CD4-positive, alpha-beta memory T cell (primary cell): ENCODE results near the gene CCDC134. TPM values are rescaled to one million over a fixed set of nuclear protein-coding genes. Genes with fewer than 3 reads are reported as not detected.

Experiments
- CTCF ChIA-PET: fragments of 350-600 bp; sonication (Branson Sonifier 250); formaldehyde crosslinking; loops from one replicate; lab custom pipeline; 2021; ENCODE audit warnings: inconsistent platforms; ENCODE audit not compliant: partially characterized antibody; lab: Charles Lee
- POLR2A ChIA-PET: fragments of 350-600 bp; sonication (Branson Sonifier 250); formaldehyde crosslinking; loops from one replicate; lab custom pipeline; 2021; ENCODE audit not compliant: partially characterized antibody; lab: Charles Lee
- DNase-seq, 5 donors: peaks; one replicate each; pipeline versions ENCODE4 v3.0.0 to v3.0.0-alpha.2; 2020 to 2022; ENCODE audit warnings: mixed read lengths in 1 of 5
- H3K27ac ChIP-seq: one replicate; pipeline ENCODE4 v1.7.0; 2013; ENCODE audit warnings: low read depth, low read length
- H3K27me3 ChIP-seq: 2 replicates; pipeline ENCODE4 v1.7.0; 2013; ENCODE audit warnings: mild to moderate bottlenecking, low read length, moderate library complexity; ENCODE audit not compliant: insufficient read depth
- H3K36me3 ChIP-seq: 2 replicates; pipeline ENCODE4 v1.7.0; 2013; ENCODE audit warnings: mild to moderate bottlenecking, low read length, moderate library complexity; ENCODE audit not compliant: insufficient read depth
- H3K4me1 ChIP-seq: 2 replicates; pipeline ENCODE4 v1.7.0; 2013; ENCODE audit warnings: mild to moderate bottlenecking, low read length, moderate library complexity; ENCODE audit not compliant: insufficient read depth
- H3K4me3 ChIP-seq, 2 donors: one replicate each; pipeline ENCODE4 v1.7.0; 2013; ENCODE audit warnings: low read length in 2 of 2, mild to moderate bottlenecking in 1 of 2
- H3K9me3 ChIP-seq, 2 donors: one replicate each; pipeline ENCODE4 v1.7.0; 2013; ENCODE audit warnings: low read length in 2 of 2, control low read depth in 1 of 2; ENCODE audit not compliant: control insufficient read depth in 1 of 2
- H3K27ac Mint-ChIP-seq, 7 donors: one replicate each; pipeline ENCODE4 v1.8.0; 2020 to 2021; ENCODE audit warnings: mixed read lengths in 7 of 7, mild to moderate bottlenecking in 6 of 7, inconsistent platforms in 3 of 7, moderate library complexity in 3 of 7
- H3K27me3 Mint-ChIP-seq, 2 donors: one replicate each; pipeline ENCODE4 v1.8.0; 2020 to 2021; ENCODE audit warnings: mixed read lengths in 2 of 2
- H3K36me3 Mint-ChIP-seq, 2 donors: one replicate each; pipeline ENCODE4 v1.8.0; 2020 to 2021; ENCODE audit warnings: mixed read lengths in 2 of 2, inconsistent platforms in 1 of 2, mild to moderate bottlenecking in 1 of 2
- H3K4me1 Mint-ChIP-seq, 4 donors: one replicate each; pipeline ENCODE4 v1.8.0; 2020 to 2021; ENCODE audit warnings: mixed read lengths in 4 of 4, mild to moderate bottlenecking in 1 of 4
- H3K4me3 Mint-ChIP-seq, 8 donors: one replicate each; pipeline ENCODE4 v1.8.0; 2020 to 2021; ENCODE audit warnings: mixed read lengths in 8 of 8, mild to moderate bottlenecking in 7 of 8, moderate library complexity in 6 of 8, inconsistent platforms in 3 of 8
- H3K9me3 Mint-ChIP-seq, 8 donors: one replicate each; pipeline ENCODE4 v1.8.0; 2020 to 2021; ENCODE audit warnings: mixed read lengths in 8 of 8, mild to moderate bottlenecking in 5 of 8, inconsistent platforms in 3 of 8, moderate library complexity in 1 of 8
- intact Hi-C: fragments of 100-400 bp; cut with micrococcal nuclease; formaldehyde crosslinking; loops from one replicate; pipeline ENCODE4 v1.15.1; 2023
- polyA plus RNA-seq, 2 donors: library from polyadenylated mRNA; unstranded; fragments of 300-500 nt; fragmentation: Illumina TruSeq; gene quantifications; one replicate each; pipeline ENCODE4 v1.2.3, GENCODE V29; 2021
- total RNA-seq, 2 experiments: library from RNA; stranded (reverse); gene quantifications; one replicate each; pipeline ENCODE4 v1.2.3, GENCODE V29; 2021

CCDC134 gene
- 10 to 100 TPM; 23.2 to 27.8 TPM for total RNA-seq
- 1 to 10 TPM; 1.2 to 2.7 TPM for polyA plus RNA-seq

GRCh38 chr22:41800348-41801146 lies at the start of gene CCDC134:
CCDC134 (plus strand) TSS chr22:41800679; CDS start chr22:41808891, 8,212 bp downstream.
- intact Hi-C loops: loop anchor here (1.0 to 5.0 kb wide), 6 partner anchors 19 to 141 kb away; partner anchors contain the start of gene MEI1
- peaks cover 20 to 53% (median 34%) of the 10 kb centered on the region in 4 donors for H3K4me1 Mint-ChIP-seq
- H3K36me3 Mint-ChIP-seq: peaks cover 0 to 23% of the 10 kb centered on the region in 2 donors
- no peaks in the 10 kb centered on the region for H3K9me3 ChIP-seq
- H3K4me3 ChIP-seq: peak within 1 kb of the TSS; percentile 91 to 92
- H3K36me3 ChIP-seq: no peaks in the 10 kb centered on the region
- H3K27me3 ChIP-seq: no peaks in the 10 kb centered on the region
- POLR2A ChIA-PET: interaction anchor here (0.8 to 7.5 kb wide), 45 partner anchors 9 to 778 kb away, joined by 3 to 584 read pairs (median 6); partner anchors contain the start of genes ACO2, CENPM, MEI1 and NDUFA6
- CTCF ChIA-PET: interaction anchor here (1.0 to 5.2 kb wide), 19 partner anchors 10 to 291 kb away, joined by 3 to 71 read pairs (median 5); partner anchors contain the start of genes MEI1 and SREBF2
- peaks cover 0 to 3% (median 0%) of the 10 kb centered on the region in 8 donors for H3K9me3 Mint-ChIP-seq
- H3K27ac ChIP-seq: peak within 1 kb of the TSS; percentile 85
- H3K4me3 Mint-ChIP-seq: peak within 1 kb of the TSS; percentile 91 to 98 (median 96)
- H3K27ac Mint-ChIP-seq: peak within 1 kb of the TSS; percentile 90 to 99 (median 98)
- peaks cover 37% of the 10 kb centered on the region for H3K4me1 ChIP-seq
- no peaks in the 10 kb centered on the region for H3K27me3 Mint-ChIP-seq
- peak; percentile 89 to 93 (median 93) for DNase-seq

GRCh38 chr22:41752011-41752970 lies 48.2 kb upstream of the CCDC134 start:
- Histone ChIP-seq H3K27ac (no peak overlapping the region), H3K27me3 (no peaks in the 10 kb centered on the region), H3K4me3 (no peak overlapping the region), H3K4me1 (no peaks in the 10 kb centered on the region), H3K36me3 (no peaks in the 10 kb centered on the region), H3K9me3 (no peaks in the 10 kb centered on the region)
- peaks cover 0 to 2% of the 10 kb centered on the region in 2 donors for H3K27me3 Mint-ChIP-seq
- H3K4me1 Mint-ChIP-seq: no peaks in the 10 kb centered on the region
- H3K4me3 Mint-ChIP-seq: peak overlapping the region in 1 of 8 donors; percentile 43
- intact Hi-C loops: no loop called here
- DNase-seq: no peak
- no peaks in the 10 kb centered on the region for H3K9me3 Mint-ChIP-seq
- POLR2A ChIA-PET: interaction anchor here (2.1 kb wide), 1 partner anchor 48 kb away, joined by 7 read pairs; the partner anchor contains the start of gene CCDC134
- H3K36me3 Mint-ChIP-seq: no peaks in the 10 kb centered on the region
- peak overlapping the region in 1 of 7 donors; percentile 7 for H3K27ac Mint-ChIP-seq
- CTCF ChIA-PET: interaction anchor here (1.2 kb wide), 1 partner anchor 189 kb away, joined by 3 read pairs; no protein-coding TSS in a partner anchor

- POLR2A ChIA-PET: no interaction called here
- no peaks in the 10 kb centered on the region for H3K4me1 Mint-ChIP-seq
- no peak overlapping the region for H3K27ac Mint-ChIP-seq
- H3K9me3 ChIP-seq: no peaks in the 10 kb centered on the region
- intact Hi-C loops: no loop called here
- CTCF ChIA-PET: interaction anchor here (1.2 kb wide), 1 partner anchor 57 kb away, joined by 3 read pairs; no protein-coding TSS in a partner anchor
- no peak for DNase-seq
- no peak overlapping the region for H3K4me3 ChIP-seq
- no peaks in the 10 kb centered on the region for H3K36me3 Mint-ChIP-seq
- H3K9me3 Mint-ChIP-seq: no peaks in the 10 kb centered on the region
- H3K4me3 Mint-ChIP-seq: no peak overlapping the region
- peaks cover 0 to 2% of the 10 kb centered on the region in 2 donors for H3K27me3 Mint-ChIP-seq
- no peaks in the 10 kb centered on the region for H3K36me3 ChIP-seq
- no peaks in the 10 kb centered on the region for H3K27me3 ChIP-seq
- no peaks in the 10 kb centered on the region for H3K4me1 ChIP-seq
- H3K27ac ChIP-seq: no peak overlapping the region
Observed at GRCh38 chr22:41753984-41754383, 46.5 kb upstream of the CCDC134 start.

- no peak for DNase-seq
- Histone ChIP-seq H3K27ac (no peak overlapping the region), H3K4me3 (no peak overlapping the region), H3K36me3 (no peaks in the 10 kb centered on the region), H3K9me3 (no peaks in the 10 kb centered on the region), H3K27me3 (no peaks in the 10 kb centered on the region), H3K4me1 (no peaks in the 10 kb centered on the region)
- intact Hi-C loops: no loop called here
- Mint-ChIP-seq H3K4me1 (no peaks in the 10 kb centered on the region), H3K27me3 (no peaks in the 10 kb centered on the region), H3K9me3 (no peaks in the 10 kb centered on the region), H3K27ac (peak overlapping the region in 2 of 7 donors; percentile 48 to 79), H3K4me3 (no peak overlapping the region), H3K36me3 (no peaks in the 10 kb centered on the region)
- CTCF ChIA-PET: no interaction called here
- POLR2A ChIA-PET: interaction anchor here (0.8 kb wide), 1 partner anchor 33 kb away, joined by 3 read pairs; no protein-coding TSS in a partner anchor
Observed at GRCh38 chr22:41757502-41757901, 43.0 kb upstream of the CCDC134 start.

- no peaks in the 10 kb centered on the region for H3K27me3 Mint-ChIP-seq
- no peaks in the 10 kb centered on the region for H3K9me3 ChIP-seq
- H3K27ac Mint-ChIP-seq: peak overlapping the region in 1 of 7 donors; percentile 78
- no peaks in the 10 kb centered on the region for H3K4me1 ChIP-seq
- no peak overlapping the region for H3K4me3 ChIP-seq
- no peak overlapping the region for H3K4me3 Mint-ChIP-seq
- no peaks in the 10 kb centered on the region for H3K4me1 Mint-ChIP-seq
- ChIA-PET POLR2A (interaction anchor here (0.8 kb wide), 1 partner anchor 32 kb away, joined by 3 read pairs; no protein-coding TSS in a partner anchor), CTCF (no interaction called here)
- no peaks in the 10 kb centered on the region for H3K36me3 ChIP-seq
- no peaks in the 10 kb centered on the region for H3K9me3 Mint-ChIP-seq
- no peaks in the 10 kb centered on the region for H3K36me3 Mint-ChIP-seq
- H3K27ac ChIP-seq: no peak overlapping the region
- H3K27me3 ChIP-seq: no peaks in the 10 kb centered on the region
- intact Hi-C loops: no loop called here
- no peak for DNase-seq
Observed at GRCh38 chr22:41758231-41758630, 42.2 kb upstream of the CCDC134 start.

- H3K9me3 Mint-ChIP-seq: no peaks in the 10 kb centered on the region
- H3K4me1 ChIP-seq: no peaks in the 10 kb centered on the region
- H3K36me3 Mint-ChIP-seq: no peaks in the 10 kb centered on the region
- no peaks in the 10 kb centered on the region for H3K27me3 Mint-ChIP-seq
- no peak overlapping the region for H3K27ac Mint-ChIP-seq
- H3K4me1 Mint-ChIP-seq: no peaks in the 10 kb centered on the region
- H3K27ac ChIP-seq: no peak overlapping the region
- CTCF ChIA-PET: interaction anchor here (0.9 to 1.0 kb wide), 2 partner anchors 16 to 18 kb away, joined by 3 read pairs; no protein-coding TSS in a partner anchor
- POLR2A ChIA-PET: interaction anchor here (0.7 kb wide), 1 partner anchor 99 kb away, joined by 3 read pairs; no protein-coding TSS in a partner anchor
- H3K9me3 ChIP-seq: no peaks in the 10 kb centered on the region
- H3K27me3 ChIP-seq: no peaks in the 10 kb centered on the region
- DNase-seq: peak in 3 of 5 donors; percentile 9 to 27 (median 19)
- no peaks in the 10 kb centered on the region for H3K36me3 ChIP-seq
- no peak overlapping the region for H3K4me3 Mint-ChIP-seq
- intact Hi-C loops: no loop called here
- H3K4me3 ChIP-seq: no peak overlapping the region
Observed at GRCh38 chr22:41762980-41763779, 37.3 kb upstream of the CCDC134 start.
